ENCODE measurements around the gene GH1. TPM values are rescaled to one million over a fixed set of nuclear protein-coding genes. Genes with fewer than 3 reads are reported as not detected.
"Not testable (repeated sequence)": the region's sequence is repeated elsewhere in the genome, so short reads cannot be mapped to it uniquely, and the experiment has no call there.

GH1 gene
- total and polyA plus RNA-seq, 2 of the 13 experiments (the other 11 are each of a cell fraction or from before 2014, with no cell fraction given), result not detected

GRCh38 chr17:63880706-63881105, 37.9 kb downstream of the GH1 start (continued):
- no peak for TF ChIP-seq HOXA7 (CRISPR knock-in tag; IDR thresholded peaks at IDR 0.05)
- TF ChIP-seq ZBTB42 (CRISPR knock-in tag; IDR thresholded peaks at IDR 0.05), result no peak
- no peak for TF ChIP-seq ARNT (IDR thresholded peaks at IDR 0.05)

GRCh38 chr17:63878413-63878812, 40.2 kb downstream of the GH1 start:
- intact Hi-C loops (cut with micrococcal nuclease; ENCODE audit: unreplicated experiment); BruUV-seq (replicated peaks); CTCF ChIA-PET (ENCODE audit: low intra/inter-chr PET ratio, low total read pairs); H2AFZ ChIP-seq (ENCODE audit: low read length); H3K9me3 ChIP-seq (ENCODE audit: low read length); H3K79me2 ChIP-seq (ENCODE audit: insufficient read depth, low read length); H3K4me2 ChIP-seq (ENCODE audit: low read depth, low read length); H3K27me3 ChIP-seq (ENCODE audit: control insufficient read depth in 1 of 2, insufficient read depth in 2 of 2, low read length in 2 of 2); FAIRE-seq; in situ Hi-C loops (cut with HindIII; ENCODE audit: extremely low pct_ligation_motif_present, low pct_unique_long_range_greater_than_20kb); ATAC-seq; DNase-seq (ENCODE audit: low spot score); H3K4me1 ChIP-seq (ENCODE audit: insufficient read depth, low read length); H3K9ac ChIP-seq (ENCODE audit: insufficient read depth, low read depth, low read length); H3K4me3 ChIP-seq (replicated peaks in 1 of 3; ENCODE audit: insufficient read depth in 1 of 3, low read depth in 2 of 3, low read length in 3 of 3); H3K27ac ChIP-seq (ENCODE audit: extremely low read length, insufficient read depth, low read length); H3K36me3 ChIP-seq (replicated peaks in 1 of 2; ENCODE audit: control insufficient read depth in 1 of 2, insufficient read depth in 2 of 2, low read length in 2 of 2); H4K20me1 ChIP-seq (ENCODE audit: insufficient read depth, low read length): not testable (repeated sequence)
- POLR2A ChIA-PET, result interaction anchor here (0.6 kb wide), 1 partner anchor 64 kb away, joined by 3 read pairs; no protein-coding TSS in a partner anchor
- 12% methylated on average over 9 of the region's 9 CpGs for WGBS (ENCODE audit: low lambda C conversion rate)

- H3K27me3 ChIP-seq (ENCODE audit: control insufficient read depth in 1 of 2, insufficient read depth in 2 of 2, low read length in 2 of 2); H3K9ac ChIP-seq (ENCODE audit: insufficient read depth, low read depth, low read length); ATAC-seq; H3K27ac ChIP-seq (ENCODE audit: extremely low read length, insufficient read depth, low read length); H3K79me2 ChIP-seq (ENCODE audit: insufficient read depth, low read length); H3K4me3 ChIP-seq (replicated peaks in 1 of 3; ENCODE audit: insufficient read depth in 1 of 3, low read depth in 2 of 3, low read length in 3 of 3); H3K4me1 ChIP-seq (ENCODE audit: insufficient read depth, low read length); DNase-seq (ENCODE audit: low spot score); H2AFZ ChIP-seq (ENCODE audit: low read length); H3K36me3 ChIP-seq (replicated peaks in 1 of 2; ENCODE audit: control insufficient read depth in 1 of 2, insufficient read depth in 2 of 2, low read length in 2 of 2); POLR2A ChIA-PET; FAIRE-seq; BruUV-seq (replicated peaks); H3K9me3 ChIP-seq (ENCODE audit: low read length); H4K20me1 ChIP-seq (ENCODE audit: insufficient read depth, low read length); intact Hi-C loops (cut with micrococcal nuclease; ENCODE audit: unreplicated experiment); H3K4me2 ChIP-seq (ENCODE audit: low read depth, low read length); in situ Hi-C loops (cut with HindIII; ENCODE audit: extremely low pct_ligation_motif_present, low pct_unique_long_range_greater_than_20kb); CTCF ChIA-PET (ENCODE audit: low intra/inter-chr PET ratio, low total read pairs): not testable (repeated sequence)
- 33% methylated on average over 6 of the region's 6 CpGs for WGBS (ENCODE audit: low lambda C conversion rate)
- TF ChIP-seq ZMYM3 (CRISPR knock-in tag; IDR thresholded peaks at IDR 0.05), result 0 out of 2 replicates have a peak, but pooled peaks have one; percentile 15
- peak; percentile 79 for TF ChIP-seq ZNF629 (CRISPR knock-in tag; conservative IDR thresholded peaks at IDR 0.05)
Observed at GRCh38 chr17:63874693-63875092, 43.9 kb downstream of the GH1 start.

GRCh38 chr17:63874061-63874626, 44.5 kb downstream of the GH1 start:
- H3K27me3 ChIP-seq (ENCODE audit: control insufficient read depth in 1 of 2, insufficient read depth in 2 of 2, low read length in 2 of 2); H3K79me2 ChIP-seq (ENCODE audit: insufficient read depth, low read length); BruUV-seq (replicated peaks); H3K36me3 ChIP-seq (replicated peaks in 1 of 2; ENCODE audit: control insufficient read depth in 1 of 2, insufficient read depth in 2 of 2, low read length in 2 of 2); intact Hi-C loops (cut with micrococcal nuclease; ENCODE audit: unreplicated experiment); POLR2A ChIA-PET; H3K9me3 ChIP-seq (ENCODE audit: low read length); H3K4me3 ChIP-seq (replicated peaks in 1 of 3; ENCODE audit: insufficient read depth in 1 of 3, low read depth in 2 of 3, low read length in 3 of 3); H2AFZ ChIP-seq (ENCODE audit: low read length); H3K4me1 ChIP-seq (ENCODE audit: insufficient read depth, low read length); H3K4me2 ChIP-seq (ENCODE audit: low read depth, low read length); H3K9ac ChIP-seq (ENCODE audit: insufficient read depth, low read depth, low read length); H3K27ac ChIP-seq (ENCODE audit: extremely low read length, insufficient read depth, low read length); FAIRE-seq; DNase-seq (ENCODE audit: low spot score); H4K20me1 ChIP-seq (ENCODE audit: insufficient read depth, low read length); in situ Hi-C loops (cut with HindIII; ENCODE audit: extremely low pct_ligation_motif_present, low pct_unique_long_range_greater_than_20kb); CTCF ChIA-PET (ENCODE audit: low intra/inter-chr PET ratio, low total read pairs): not testable (repeated sequence)
- WGBS (ENCODE audit: low lambda C conversion rate), result 93% methylated on average over 3 of the region's 8 CpGs
- ATAC-seq, result peak; percentile 72

GRCh38 chr17:63873577-63873976, 45.1 kb downstream of the GH1 start, which contains the start of gene CSH2:
Gene CSH2, minus strand, starts transcription at chr17:63873677. Its CDS starts 63 bp downstream, at chr17:63873614.
- ATAC-seq; CTCF ChIA-PET (ENCODE audit: low intra/inter-chr PET ratio, low total read pairs); H3K9me3 ChIP-seq (ENCODE audit: low read length); FAIRE-seq; H3K27ac ChIP-seq (ENCODE audit: extremely low read length, insufficient read depth, low read length); H3K36me3 ChIP-seq (replicated peaks in 1 of 2; ENCODE audit: control insufficient read depth in 1 of 2, insufficient read depth in 2 of 2, low read length in 2 of 2); H2AFZ ChIP-seq (ENCODE audit: low read length); H3K4me3 ChIP-seq (replicated peaks in 1 of 3; ENCODE audit: insufficient read depth in 1 of 3, low read depth in 2 of 3, low read length in 3 of 3); H3K9ac ChIP-seq (ENCODE audit: insufficient read depth, low read depth, low read length); POLR2A ChIA-PET; in situ Hi-C loops (cut with HindIII; ENCODE audit: extremely low pct_ligation_motif_present, low pct_unique_long_range_greater_than_20kb); intact Hi-C loops (cut with micrococcal nuclease; ENCODE audit: unreplicated experiment); H3K27me3 ChIP-seq (ENCODE audit: control insufficient read depth in 1 of 2, insufficient read depth in 2 of 2, low read length in 2 of 2); H3K79me2 ChIP-seq (ENCODE audit: insufficient read depth, low read length); H4K20me1 ChIP-seq (ENCODE audit: insufficient read depth, low read length); BruUV-seq (replicated peaks); H3K4me2 ChIP-seq (ENCODE audit: low read depth, low read length); H3K4me1 ChIP-seq (ENCODE audit: insufficient read depth, low read length); DNase-seq (ENCODE audit: low spot score): not testable (repeated sequence)
- WGBS (ENCODE audit: low lambda C conversion rate), result 48% methylated on average over 3 of the region's 7 CpGs

Measured in HepG2 (cell line).